Parathyroid adenoma (tissue), 2 donors: Measurements from ENCODE around the gene CNTNAP1.

Source experiments
- H2AFZ ChIP-seq: fragments of 300-600 bp; sonication (generic); one replicate; pipeline ENCODE4 v1.7.0; 2017; ENCODE audit warnings: antibody characterized with exemption, mild to moderate bottlenecking
- H3K27ac ChIP-seq: fragments of 300-600 bp; sonication (generic); one replicate; pipeline ENCODE4 v1.7.0; 2017
- H3K27me3 ChIP-seq: fragments of 300-600 bp; sonication (generic); one replicate; pipeline ENCODE4 v1.7.0; 2017; ENCODE audit warnings: low read length; ENCODE audit not compliant: control insufficient read depth, insufficient read depth
- H3K36me3 ChIP-seq: fragments of 300-600 bp; sonication (generic); one replicate; pipeline ENCODE4 v1.7.0; 2017; ENCODE audit warnings: low read length; ENCODE audit not compliant: control insufficient read depth, insufficient read depth
- H3K4me1 ChIP-seq: fragments of 300-600 bp; sonication (generic); one replicate; pipeline ENCODE4 v1.7.0; 2017; ENCODE audit warnings: control low read depth
- H3K4me2 ChIP-seq: fragments of 300-600 bp; sonication (generic); one replicate; pipeline ENCODE4 v1.7.0; 2017; ENCODE audit warnings: low read length
- H3K4me3 ChIP-seq: fragments of 300-600 bp; sonication (generic); one replicate; pipeline ENCODE4 v1.7.0; 2017; ENCODE audit warnings: low read depth, low read length
- H3K79me2 ChIP-seq: fragments of 300-600 bp; sonication (generic); one replicate; pipeline ENCODE4 v1.7.0; 2017; ENCODE audit warnings: control low read depth
- H3K9ac ChIP-seq: fragments of 300-600 bp; sonication (generic); one replicate; pipeline ENCODE4 v1.7.0; 2017; ENCODE audit warnings: mild to moderate bottlenecking
- H3K9me3 ChIP-seq: fragments of 300-600 bp; sonication (generic); one replicate; pipeline ENCODE4 v1.7.0; 2017; ENCODE audit warnings: low read length; ENCODE audit not compliant: control insufficient read depth
- TF ChIP-seq, protein P1 (sequence below): fragments of 300-600 bp; sonication (generic); IDR thresholded peaks from one replicate; pipeline ENCODE4 v1.7.0; 2017; ENCODE audit warnings: antibody characterized with exemption, mild to moderate bottlenecking
- donor health status: primary hyperparathyroidism.

The CNTNAP1 gene

DNA sequence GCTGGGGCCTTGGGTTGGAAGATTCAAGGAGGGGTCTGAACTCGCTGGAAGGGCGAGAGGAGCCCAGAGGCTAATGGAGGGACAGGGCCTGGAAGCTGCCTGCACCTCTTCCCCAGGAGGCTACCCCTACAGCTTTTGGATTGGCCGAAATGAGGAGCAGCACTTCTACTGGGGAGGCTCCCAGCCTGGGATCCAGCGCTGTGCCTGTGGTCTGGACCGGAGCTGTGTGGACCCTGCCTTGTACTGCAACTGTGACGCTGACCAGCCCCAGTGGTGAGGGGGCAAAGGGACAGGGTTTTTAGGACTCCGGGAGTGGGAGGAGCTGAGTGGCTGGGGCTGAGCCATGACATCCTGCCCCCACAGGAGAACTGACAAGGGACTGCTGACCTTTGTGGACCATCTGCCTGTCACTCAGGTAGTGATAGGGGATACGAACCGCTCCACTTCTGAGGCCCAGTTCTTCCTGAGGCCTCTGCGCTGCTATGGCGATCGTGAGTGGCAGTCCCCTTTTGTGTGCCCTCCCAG lies 8.8 kb downstream of the CNTNAP1 start:
- no peaks in the 10 kb centered on the region for H3K9me3 ChIP-seq
- H3K36me3 ChIP-seq = no peaks in the 10 kb centered on the region
- H3K9ac ChIP-seq = no peak overlapping the region

DNA sequence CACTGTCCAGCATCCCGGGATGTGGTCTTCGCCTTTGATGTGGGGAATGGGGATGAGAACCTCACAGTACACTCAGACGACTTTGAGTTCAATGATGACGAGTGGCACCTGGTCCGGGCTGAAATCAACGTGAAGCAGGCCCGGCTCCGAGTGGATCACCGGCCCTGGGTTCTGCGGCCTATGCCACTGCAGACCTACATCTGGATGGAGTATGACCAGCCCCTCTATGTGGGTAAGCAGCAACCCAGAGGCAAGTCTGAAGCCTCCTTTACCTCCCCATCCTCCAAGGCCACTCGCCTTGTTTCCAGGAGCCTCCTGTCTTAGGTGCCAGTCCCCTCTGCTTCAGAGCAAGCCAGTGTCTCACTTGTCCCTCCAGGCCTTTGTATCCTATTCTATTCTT lies 10.2 kb downstream of the CNTNAP1 start:
- Histone ChIP-seq H3K79me2 (no peaks in the 10 kb centered on the region), H3K4me1 (no peaks in the 10 kb centered on the region), H2AFZ (no peak overlapping the region), H3K9ac (no peak overlapping the region), H3K27me3 (no peaks in the 10 kb centered on the region), H3K36me3 (no peaks in the 10 kb centered on the region), H3K4me2 (no peak overlapping the region), H3K4me3 (no peak overlapping the region), H3K27ac (no peak overlapping the region), H3K9me3 (no peaks in the 10 kb centered on the region)
- TF ChIP-seq, protein P1, sequence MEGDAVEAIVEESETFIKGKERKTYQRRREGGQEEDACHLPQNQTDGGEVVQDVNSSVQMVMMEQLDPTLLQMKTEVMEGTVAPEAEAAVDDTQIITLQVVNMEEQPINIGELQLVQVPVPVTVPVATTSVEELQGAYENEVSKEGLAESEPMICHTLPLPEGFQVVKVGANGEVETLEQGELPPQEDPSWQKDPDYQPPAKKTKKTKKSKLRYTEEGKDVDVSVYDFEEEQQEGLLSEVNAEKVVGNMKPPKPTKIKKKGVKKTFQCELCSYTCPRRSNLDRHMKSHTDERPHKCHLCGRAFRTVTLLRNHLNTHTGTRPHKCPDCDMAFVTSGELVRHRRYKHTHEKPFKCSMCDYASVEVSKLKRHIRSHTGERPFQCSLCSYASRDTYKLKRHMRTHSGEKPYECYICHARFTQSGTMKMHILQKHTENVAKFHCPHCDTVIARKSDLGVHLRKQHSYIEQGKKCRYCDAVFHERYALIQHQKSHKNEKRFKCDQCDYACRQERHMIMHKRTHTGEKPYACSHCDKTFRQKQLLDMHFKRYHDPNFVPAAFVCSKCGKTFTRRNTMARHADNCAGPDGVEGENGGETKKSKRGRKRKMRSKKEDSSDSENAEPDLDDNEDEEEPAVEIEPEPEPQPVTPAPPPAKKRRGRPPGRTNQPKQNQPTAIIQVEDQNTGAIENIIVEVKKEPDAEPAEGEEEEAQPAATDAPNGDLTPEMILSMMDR = no peak

More for the DNA sequence above, 8.8 kb downstream of the CNTNAP1 start:
- Histone ChIP-seq H3K27ac (no peak overlapping the region), H3K4me1 (no peaks in the 10 kb centered on the region), H3K4me3 (no peak overlapping the region), H3K27me3 (no peaks in the 10 kb centered on the region), H2AFZ (no peak overlapping the region), H3K79me2 (no peaks in the 10 kb centered on the region), H3K4me2 (no peak overlapping the region)
- TF ChIP-seq, protein P1 = no peak

DNA sequence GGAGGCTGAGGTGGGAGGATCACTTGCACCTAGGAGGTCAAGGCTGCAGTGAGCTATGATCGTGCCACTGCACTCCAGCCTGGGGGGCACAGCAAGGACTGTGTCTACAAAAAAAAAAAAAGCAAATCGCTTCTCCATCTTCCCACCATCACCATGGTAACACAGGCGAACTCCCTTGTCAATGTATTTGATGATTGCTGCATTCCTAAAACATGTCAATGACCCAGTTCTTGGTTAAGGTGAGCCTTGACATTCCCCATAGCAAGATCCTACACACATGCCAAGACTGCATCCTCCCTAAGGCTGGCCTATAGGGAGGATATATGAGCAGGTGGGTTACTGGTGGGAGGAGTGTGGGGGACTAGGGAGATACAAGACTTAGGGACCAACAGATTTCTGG lies 12.2 kb downstream of the CNTNAP1 start:
- TF ChIP-seq, protein P1 = no peak
- Histone ChIP-seq H3K4me1 (no peaks in the 10 kb centered on the region), H3K4me3 (no peak overlapping the region), H2AFZ (no peak overlapping the region), H3K79me2 (no peaks in the 10 kb centered on the region), H3K27ac (no peak overlapping the region), H3K9ac (no peak overlapping the region), H3K9me3 (no peaks in the 10 kb centered on the region), H3K36me3 (no peaks in the 10 kb centered on the region), H3K27me3 (no peaks in the 10 kb centered on the region), H3K4me2 (no peak overlapping the region)

DNA sequence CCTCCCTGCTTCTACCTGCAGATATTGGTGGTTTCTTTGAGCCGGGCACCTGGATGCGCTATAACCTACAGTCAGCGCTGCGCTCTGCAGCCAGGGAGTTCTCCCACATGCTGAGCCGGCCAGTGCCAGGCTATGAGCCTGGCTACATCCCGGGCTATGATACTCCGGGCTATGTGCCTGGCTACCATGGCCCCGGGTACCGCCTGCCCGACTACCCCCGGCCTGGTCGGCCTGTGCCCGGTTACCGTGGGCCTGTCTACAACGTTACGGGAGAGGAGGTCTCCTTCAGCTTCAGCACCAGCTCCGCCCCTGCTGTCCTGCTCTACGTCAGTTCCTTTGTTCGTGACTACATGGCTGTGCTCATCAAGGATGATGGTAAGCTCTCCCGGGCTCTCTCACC lies 13.2 kb downstream of the CNTNAP1 start:
- no peak overlapping the region for H3K9ac ChIP-seq

More for the DNA sequence above, 13.2 kb downstream of the CNTNAP1 start:
- Histone ChIP-seq H3K4me2 (no peak overlapping the region), H3K27me3 (no peaks in the 10 kb centered on the region), H3K4me3 (no peak overlapping the region), H3K4me1 (no peaks in the 10 kb centered on the region), H3K9me3 (no peaks in the 10 kb centered on the region), H3K79me2 (no peaks in the 10 kb centered on the region), H3K36me3 (no peaks in the 10 kb centered on the region), H3K27ac (no peak overlapping the region), H2AFZ (no peak overlapping the region)
- TF ChIP-seq, protein P1 = no peak
